Lower leg skin (tissue), 3 donors: ENCODE results near the gene MPHOSPH10.

Experiments
- CTCF ChIP-seq, 3 donors: fragments of 450-650 bp; IDR thresholded peaks; one replicate each; pipeline ENCODE4 v1.5.1; 2016; ENCODE audit warnings: antibody characterized with exemption in 3 of 3, mild to moderate bottlenecking in 3 of 3, moderate library complexity in 2 of 3
- POLR2A ChIP-seq, 2 donors: fragments of 450-650 bp; IDR thresholded peaks; one replicate each; pipeline ENCODE4 v1.6.1; 2016 to 2017; ENCODE audit warnings: antibody characterized with exemption in 2 of 2, mild to moderate bottlenecking in 1 of 2, moderate library complexity in 1 of 2

- TF ChIP-seq CTCF (IDR thresholded peaks at IDR 0.05), result no peak
- TF ChIP-seq POLR2A (IDR thresholded peaks at IDR 0.05), result no peak
Observed at GRCh38 chr2:71100195-71100964, 30.1 kb upstream of the MPHOSPH10 start.
